ENCODE measurements around the gene ZBTB2.

The ZBTB2 gene

DNA sequence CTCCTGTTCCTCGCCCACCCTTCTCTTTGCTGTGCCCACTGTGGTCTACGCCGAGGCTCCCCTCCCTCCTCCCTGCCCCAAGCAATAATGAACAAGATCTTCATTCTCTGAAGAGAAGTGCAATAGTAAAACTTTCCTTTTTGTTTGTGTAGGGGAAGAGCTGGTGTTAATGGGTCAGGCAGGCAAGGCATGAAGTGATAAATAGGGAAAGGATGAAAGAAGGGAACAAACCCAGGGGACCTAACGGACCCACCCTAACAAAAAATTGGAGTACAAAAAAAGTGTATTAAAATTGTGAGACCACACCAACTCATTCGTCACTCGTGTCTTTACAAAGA, 66.9 kb downstream of the ZBTB2 start:
- H3K4me1 ChIP-seq (ENCODE audit: insufficient read depth, low read length, severe bottlenecking): peaks cover 8% of the 10 kb centered on the region
- no peaks in the 10 kb centered on the region for H3K9me2 ChIP-seq (ENCODE audit: low read depth, low read length)
- no peak overlapping the region for H3K4me3 ChIP-seq (ENCODE audit: low read depth, low read length, poor library complexity, severe bottlenecking)
- no peak overlapping the region for H3K9ac ChIP-seq (ENCODE audit: low read length)
- no peaks in the 10 kb centered on the region for H3K79me2 ChIP-seq (ENCODE audit: insufficient read depth, low read length)
- H3F3A ChIP-seq (ENCODE audit: insufficient read depth, low read length): no peaks in the 10 kb centered on the region
- TF ChIP-seq, protein P1, sequence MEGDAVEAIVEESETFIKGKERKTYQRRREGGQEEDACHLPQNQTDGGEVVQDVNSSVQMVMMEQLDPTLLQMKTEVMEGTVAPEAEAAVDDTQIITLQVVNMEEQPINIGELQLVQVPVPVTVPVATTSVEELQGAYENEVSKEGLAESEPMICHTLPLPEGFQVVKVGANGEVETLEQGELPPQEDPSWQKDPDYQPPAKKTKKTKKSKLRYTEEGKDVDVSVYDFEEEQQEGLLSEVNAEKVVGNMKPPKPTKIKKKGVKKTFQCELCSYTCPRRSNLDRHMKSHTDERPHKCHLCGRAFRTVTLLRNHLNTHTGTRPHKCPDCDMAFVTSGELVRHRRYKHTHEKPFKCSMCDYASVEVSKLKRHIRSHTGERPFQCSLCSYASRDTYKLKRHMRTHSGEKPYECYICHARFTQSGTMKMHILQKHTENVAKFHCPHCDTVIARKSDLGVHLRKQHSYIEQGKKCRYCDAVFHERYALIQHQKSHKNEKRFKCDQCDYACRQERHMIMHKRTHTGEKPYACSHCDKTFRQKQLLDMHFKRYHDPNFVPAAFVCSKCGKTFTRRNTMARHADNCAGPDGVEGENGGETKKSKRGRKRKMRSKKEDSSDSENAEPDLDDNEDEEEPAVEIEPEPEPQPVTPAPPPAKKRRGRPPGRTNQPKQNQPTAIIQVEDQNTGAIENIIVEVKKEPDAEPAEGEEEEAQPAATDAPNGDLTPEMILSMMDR (IDR thresholded peaks at IDR 0.05; ENCODE audit: low read length): peak; percentile 22; the same call in 1 of the 2 replicates
- no peak for TF ChIP-seq EZH2 (IDR thresholded peaks at IDR 0.05; ENCODE audit: borderline replicate concordance, low read length)
- no peaks in the 10 kb centered on the region for H4K20me1 ChIP-seq (ENCODE audit: insufficient read depth, low read length)
- no peak overlapping the region for H3K4me2 ChIP-seq (ENCODE audit: low read length)
- H2AFZ ChIP-seq (ENCODE audit: low read length): no peak overlapping the region
- H3K27me3 ChIP-seq (ENCODE audit: insufficient read depth, low read length): no peaks in the 10 kb centered on the region
- no peaks in the 10 kb centered on the region for H3K36me3 ChIP-seq (ENCODE audit: insufficient read depth, low read length)
- no peak overlapping the region for H3K27ac ChIP-seq (ENCODE audit: low read depth, low read length, poor library complexity, severe bottlenecking)
- no peaks in the 10 kb centered on the region for H3K9me3 ChIP-seq (ENCODE audit: low read length)

DNA sequence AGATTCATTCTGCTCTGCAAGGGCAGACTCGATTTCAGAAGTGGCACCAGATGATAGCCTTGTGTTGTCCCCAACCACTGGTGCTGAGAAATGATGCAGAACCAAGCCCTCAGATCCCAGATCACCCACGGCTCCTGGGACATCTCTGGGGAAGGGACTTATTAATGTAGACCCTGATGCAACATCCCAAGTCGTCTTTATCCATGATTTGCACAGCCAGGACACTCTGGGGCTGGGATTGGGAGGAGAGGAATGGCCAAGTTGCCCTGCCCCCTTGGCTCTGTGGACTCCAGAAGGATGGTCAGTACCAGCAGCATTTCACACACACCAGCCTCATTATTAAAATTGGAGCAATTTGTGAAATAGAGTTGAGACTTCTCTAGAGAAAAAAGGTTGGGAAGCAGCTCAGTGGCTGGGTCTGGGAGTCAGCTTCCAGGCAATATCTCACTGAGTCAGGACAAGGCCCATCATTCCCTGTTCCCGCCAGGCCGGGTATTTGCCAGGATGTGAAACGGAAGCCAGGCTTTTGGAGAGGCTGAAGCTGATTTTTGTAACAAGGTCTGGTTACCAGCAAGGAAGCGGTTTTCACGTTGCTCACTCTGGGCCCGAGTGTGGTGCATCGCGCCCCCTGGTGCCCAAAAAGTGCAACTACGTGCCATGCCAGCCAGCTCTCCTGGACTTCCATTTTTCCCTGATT, 67.4 kb downstream of the ZBTB2 start:
- no peak for TF ChIP-seq EZH2 (IDR thresholded peaks at IDR 0.05; ENCODE audit: borderline replicate concordance, low read length)
- TF ChIP-seq, protein P1 (IDR thresholded peaks at IDR 0.05; ENCODE audit: low read length): peak; percentile 96
- Histone ChIP-seq H3K4me1 (ENCODE audit: insufficient read depth, low read length, severe bottlenecking) (peaks cover 8% of the 10 kb centered on the region), H3K9me2 (ENCODE audit: low read depth, low read length) (no peaks in the 10 kb centered on the region), H3K4me2 (ENCODE audit: low read length) (no peak overlapping the region), H3F3A (ENCODE audit: insufficient read depth, low read length) (no peaks in the 10 kb centered on the region), H3K9ac (ENCODE audit: low read length) (no peak overlapping the region), H3K79me2 (ENCODE audit: insufficient read depth, low read length) (no peaks in the 10 kb centered on the region), H2AFZ (ENCODE audit: low read length) (no peak overlapping the region), H3K27ac (ENCODE audit: low read depth, low read length, poor library complexity, severe bottlenecking) (no peak overlapping the region), H3K9me3 (ENCODE audit: low read length) (no peaks in the 10 kb centered on the region), H4K20me1 (ENCODE audit: insufficient read depth, low read length) (no peaks in the 10 kb centered on the region), H3K36me3 (ENCODE audit: insufficient read depth, low read length) (no peaks in the 10 kb centered on the region), H3K4me3 (ENCODE audit: low read depth, low read length, poor library complexity, severe bottlenecking) (no peak overlapping the region), H3K27me3 (ENCODE audit: insufficient read depth, low read length) (no peaks in the 10 kb centered on the region)

DNA sequence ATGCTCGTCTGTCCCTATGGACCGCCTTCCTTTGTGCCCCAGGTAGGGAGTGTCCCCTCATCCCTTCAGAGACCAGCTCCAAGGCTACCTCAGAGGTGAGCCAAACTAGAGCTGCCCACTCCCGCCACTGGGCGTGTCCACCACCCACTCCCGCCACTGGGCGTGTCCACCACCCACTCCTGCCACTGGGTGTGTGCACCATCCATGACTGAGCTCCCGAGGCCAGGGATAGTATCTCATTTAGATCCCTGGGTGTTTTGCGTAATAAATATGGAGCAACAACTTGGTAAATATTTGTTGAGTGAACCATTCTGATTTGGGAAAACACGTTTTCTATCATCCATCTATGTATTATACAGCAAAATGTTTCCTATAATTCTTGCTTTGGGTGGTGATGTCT, 68.8 kb downstream of the ZBTB2 start:
- Histone ChIP-seq H3K27me3 (ENCODE audit: insufficient read depth, low read length) (no peaks in the 10 kb centered on the region), H3K79me2 (ENCODE audit: insufficient read depth, low read length) (no peaks in the 10 kb centered on the region), H3F3A (ENCODE audit: insufficient read depth, low read length) (no peaks in the 10 kb centered on the region), H3K4me1 (ENCODE audit: insufficient read depth, low read length, severe bottlenecking) (peaks cover 8% of the 10 kb centered on the region), H3K9me2 (ENCODE audit: low read depth, low read length) (no peaks in the 10 kb centered on the region), H3K9ac (ENCODE audit: low read length) (no peak overlapping the region), H3K4me3 (ENCODE audit: low read depth, low read length, poor library complexity, severe bottlenecking) (no peak overlapping the region), H3K27ac (ENCODE audit: low read depth, low read length, poor library complexity, severe bottlenecking) (no peak overlapping the region), H3K9me3 (ENCODE audit: low read length) (no peaks in the 10 kb centered on the region), H4K20me1 (ENCODE audit: insufficient read depth, low read length) (no peaks in the 10 kb centered on the region), H3K36me3 (ENCODE audit: insufficient read depth, low read length) (no peaks in the 10 kb centered on the region), H2AFZ (ENCODE audit: low read length) (no peak overlapping the region), H3K4me2 (ENCODE audit: low read length) (no peak overlapping the region)
- TF ChIP-seq, protein P1 (IDR thresholded peaks at IDR 0.05; ENCODE audit: low read length): no peak
- TF ChIP-seq EZH2 (IDR thresholded peaks at IDR 0.05; ENCODE audit: borderline replicate concordance, low read length): no peak

Data from OCI-LY1 (cell line).